Colonic mucosa (tissue), 4 donors: ENCODE results near the gene PRMT7. TPM values are rescaled to one million over a fixed set of nuclear protein-coding genes. Genes with fewer than 3 reads are reported as not detected.

ENCODE experiments used
- DNase-seq: peaks from one replicate; pipeline ENCODE4 v3.0.0-alpha.2; 2020
- H3K27ac ChIP-seq: fragments of 200-600 bp; one replicate; pipeline ENCODE4 v1.8.0; 2021
- H3K27me3 ChIP-seq: fragments of 200-600 bp; one replicate; pipeline ENCODE4 v1.8.0; 2021
- H3K36me3 ChIP-seq: fragments of 200-600 bp; one replicate; pipeline ENCODE4 v1.8.0; 2021
- H3K4me1 ChIP-seq: fragments of 200-600 bp; one replicate; pipeline ENCODE4 v1.8.0; 2021; ENCODE audit warnings: mild to moderate bottlenecking
- H3K4me3 ChIP-seq: fragments of 200-600 bp; one replicate; pipeline ENCODE4 v1.8.0; 2021
- H3K9ac ChIP-seq, 2 donors: one replicate each; pipeline ENCODE4 v1.7.0; 2013; ENCODE audit warnings: control low read depth in 2 of 2, low read depth in 2 of 2, low read length in 2 of 2
- H3K9me3 ChIP-seq: fragments of 200-600 bp; one replicate; pipeline ENCODE4 v1.8.0; 2021
- CTCF ChIP-seq: fragments of 200-600 bp; IDR thresholded peaks from one replicate; pipeline ENCODE4 v1.8.0; 2022; ENCODE audit warnings: antibody characterized with exemption, mild to moderate bottlenecking
- intact Hi-C: fragments of 100-400 bp; cut with DNase I; formaldehyde crosslinking; loops from one replicate; pipeline ENCODE4 v1.14.1; 2022
- total RNA-seq, 2 donors: library from RNA; stranded (reverse); fragmentation: NEBNext Ultra II Directional in 1 of 2; extraction: Animal tissue kit (Norgen Biotek cat#: 25700) in 1 of 2; gene quantifications; one replicate each; pipeline ENCODE4 v1.2.1, GENCODE V29; 2021
- donor health status: healthy.
- donor health status: DM: no; HTN: no; CAD: no.
- donor health status: DM: no; HTN: no; CAD: no.

The PRMT7 gene
- total RNA-seq, 2 donors from 2014 or later = 18.0 to 45.4 TPM

GRCh38 chr16:68388124-68388523, 77.3 kb downstream of the PRMT7 start:
- Histone ChIP-seq H3K27me3 (no peaks in the 10 kb centered on the region), H3K36me3 (no peaks in the 10 kb centered on the region), H3K4me1 (peaks cover 8% of the 10 kb centered on the region), H3K9ac (no peak overlapping the region), H3K9me3 (no peaks in the 10 kb centered on the region), H3K4me3 (no peak overlapping the region), H3K27ac (no peak overlapping the region)
- intact Hi-C loops = no loop called here
- TF ChIP-seq CTCF = no peak
- DNase-seq = no peak

GRCh38 chr16:68389006-68389405, 78.2 kb downstream of the PRMT7 start:
- Histone ChIP-seq H3K9ac (no peak overlapping the region), H3K9me3 (no peaks in the 10 kb centered on the region), H3K27me3 (no peaks in the 10 kb centered on the region), H3K27ac (no peak overlapping the region), H3K36me3 (no peaks in the 10 kb centered on the region), H3K4me3 (no peak overlapping the region), H3K4me1 (no peaks in the 10 kb centered on the region)
- intact Hi-C loops = no loop called here
- TF ChIP-seq CTCF = no peak
- no peak for DNase-seq

GRCh38 chr16:68389750-68390371, 79.0 kb downstream of the PRMT7 start:
- no peaks in the 10 kb centered on the region for H3K36me3 ChIP-seq
- H3K9ac ChIP-seq = no peak overlapping the region
- no peak for DNase-seq
- TF ChIP-seq CTCF = no peak
- H3K4me1 ChIP-seq = no peaks in the 10 kb centered on the region
- H3K9me3 ChIP-seq = no peaks in the 10 kb centered on the region
- no peaks in the 10 kb centered on the region for H3K27me3 ChIP-seq
- intact Hi-C loops = no loop called here
- no peak overlapping the region for H3K4me3 ChIP-seq
- no peak overlapping the region for H3K27ac ChIP-seq

- H3K27ac ChIP-seq = no peak overlapping the region
- H3K9me3 ChIP-seq = no peaks in the 10 kb centered on the region
- no peaks in the 10 kb centered on the region for H3K27me3 ChIP-seq
- no peak overlapping the region for H3K4me3 ChIP-seq
- no peaks in the 10 kb centered on the region for H3K4me1 ChIP-seq
- no peak overlapping the region for H3K9ac ChIP-seq
- H3K36me3 ChIP-seq = no peaks in the 10 kb centered on the region
- intact Hi-C loops = no loop called here
- TF ChIP-seq CTCF = no peak
- no peak for DNase-seq
These were observed 82.5 kb downstream of the PRMT7 start for GRCh38 chr16:68393333-68393732.

- no peak overlapping the region for H3K9ac ChIP-seq
- intact Hi-C loops = no loop called here
- no peak overlapping the region for H3K27ac ChIP-seq
- H3K4me1 ChIP-seq = no peaks in the 10 kb centered on the region
- H3K9me3 ChIP-seq = no peaks in the 10 kb centered on the region
- no peak for TF ChIP-seq CTCF
- no peak overlapping the region for H3K4me3 ChIP-seq
- H3K36me3 ChIP-seq = no peaks in the 10 kb centered on the region
- no peaks in the 10 kb centered on the region for H3K27me3 ChIP-seq
- no peak for DNase-seq
These were observed 84.5 kb downstream of the PRMT7 start for GRCh38 chr16:68395167-68395786.
